Left ventricle myocardium inferior (tissue), 1 donor: Measurements from ENCODE around the gene KCND3. TPM values are rescaled to one million over a fixed set of nuclear protein-coding genes. Genes with fewer than 3 reads are reported as not detected.
A peak's percentile ranks its signal among the peaks of the same experiment; 100 is the strongest.

Source experiments
- DNase-seq: peaks from one replicate; pipeline ENCODE4 v3.0.0-alpha.2; 2020
- H3K27ac ChIP-seq: fragments of 200-600 bp; replicated peaks from 2 replicates; pipeline ENCODE4 v1.8.0; 2021
- H3K27me3 ChIP-seq: fragments of 200-600 bp; 2 replicates; pipeline ENCODE4 v1.8.0; 2021; ENCODE audit warnings: low read depth
- H3K36me3 ChIP-seq: fragments of 200-600 bp; 2 replicates; pipeline ENCODE4 v1.8.0; 2021
- H3K4me1 ChIP-seq: fragments of 200-600 bp; 2 replicates; pipeline ENCODE4 v1.8.0; 2021
- H3K4me3 ChIP-seq: fragments of 200-600 bp; 2 replicates; pipeline ENCODE4 v1.8.0; 2021; ENCODE audit warnings: mild to moderate bottlenecking, moderate library complexity
- H3K9me3 ChIP-seq: fragments of 200-600 bp; replicated peaks from 2 replicates; pipeline ENCODE4 v1.8.0; 2021
- intact Hi-C: fragments of 100-400 bp; cut with micrococcal nuclease; formaldehyde crosslinking; loops from one replicate; pipeline ENCODE4 v1.11.0; 2022
- total RNA-seq: library from RNA; stranded (reverse); fragmentation: NEBNext Ultra II Directional; extraction: Animal tissue kit (Norgen Biotek cat#: 25700); gene quantifications from one replicate; pipeline ENCODE4 v1.2.1, GENCODE V29; 2021
- TF ChIP-seq, protein P1 (sequence below): fragments of 200-600 bp; IDR thresholded peaks from 2 replicates; pipeline ENCODE4 v1.8.0; 2021; ENCODE audit warnings: antibody characterized with exemption, mild to moderate bottlenecking, borderline replicate concordance
- donor health status: DM: no; HTN: yes; CAD: no; lungs with severe emphysema.

KCND3 gene
- total RNA-seq, 1 donor from 2014 or later = 19.2 TPM

DNA sequence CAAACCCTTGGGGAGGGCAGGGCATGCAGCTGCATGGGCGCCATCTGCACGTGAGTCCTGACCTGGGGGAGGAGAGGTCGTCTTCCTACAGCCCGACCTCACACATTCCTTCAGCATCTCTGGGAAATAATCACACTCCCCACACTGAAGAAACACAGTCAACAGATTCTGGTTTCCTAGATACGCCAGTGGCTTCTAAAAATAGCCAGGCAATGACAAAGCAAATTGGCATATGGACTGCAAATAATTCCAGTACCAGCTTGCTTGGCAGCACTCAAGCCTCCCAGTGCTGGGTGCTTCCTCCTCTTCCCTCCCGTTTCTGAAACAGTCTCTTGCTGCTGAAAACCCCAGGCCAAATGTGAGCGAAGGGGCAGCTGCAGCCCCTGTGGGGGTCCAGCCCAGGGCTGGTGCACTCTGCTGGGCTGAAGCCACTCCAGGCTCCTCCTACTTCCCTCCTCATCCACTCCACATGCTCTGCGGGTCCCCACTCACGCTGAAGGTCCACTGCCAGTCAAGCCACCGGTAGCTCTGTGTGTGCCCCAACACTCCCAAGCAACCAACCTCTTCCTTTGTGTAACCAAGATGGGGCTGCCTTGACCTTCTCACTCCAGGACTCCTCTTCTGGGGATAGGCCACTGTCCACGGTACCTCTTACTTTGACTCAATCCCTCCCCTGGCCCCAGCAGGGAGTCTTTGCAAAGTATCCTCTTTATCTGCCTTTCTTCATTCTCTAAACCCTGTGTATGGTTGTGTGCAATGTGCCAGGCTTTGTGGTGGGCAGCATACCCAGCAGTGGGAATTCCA lies 69.0 kb downstream of the KCND3 start:
- Histone ChIP-seq H3K9me3 (no peaks in the 10 kb centered on the region), H3K27ac (peak overlapping the region; percentile 92), H3K4me1 (peaks cover 58% of the 10 kb centered on the region), H3K27me3 (no peaks in the 10 kb centered on the region), H3K4me3 (peak overlapping the region; percentile 36), H3K36me3 (no peaks in the 10 kb centered on the region)
- intact Hi-C loops = no loop called here
- DNase-seq = peak; percentile 38
- TF ChIP-seq, protein P1, sequence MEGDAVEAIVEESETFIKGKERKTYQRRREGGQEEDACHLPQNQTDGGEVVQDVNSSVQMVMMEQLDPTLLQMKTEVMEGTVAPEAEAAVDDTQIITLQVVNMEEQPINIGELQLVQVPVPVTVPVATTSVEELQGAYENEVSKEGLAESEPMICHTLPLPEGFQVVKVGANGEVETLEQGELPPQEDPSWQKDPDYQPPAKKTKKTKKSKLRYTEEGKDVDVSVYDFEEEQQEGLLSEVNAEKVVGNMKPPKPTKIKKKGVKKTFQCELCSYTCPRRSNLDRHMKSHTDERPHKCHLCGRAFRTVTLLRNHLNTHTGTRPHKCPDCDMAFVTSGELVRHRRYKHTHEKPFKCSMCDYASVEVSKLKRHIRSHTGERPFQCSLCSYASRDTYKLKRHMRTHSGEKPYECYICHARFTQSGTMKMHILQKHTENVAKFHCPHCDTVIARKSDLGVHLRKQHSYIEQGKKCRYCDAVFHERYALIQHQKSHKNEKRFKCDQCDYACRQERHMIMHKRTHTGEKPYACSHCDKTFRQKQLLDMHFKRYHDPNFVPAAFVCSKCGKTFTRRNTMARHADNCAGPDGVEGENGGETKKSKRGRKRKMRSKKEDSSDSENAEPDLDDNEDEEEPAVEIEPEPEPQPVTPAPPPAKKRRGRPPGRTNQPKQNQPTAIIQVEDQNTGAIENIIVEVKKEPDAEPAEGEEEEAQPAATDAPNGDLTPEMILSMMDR = no peak

DNA sequence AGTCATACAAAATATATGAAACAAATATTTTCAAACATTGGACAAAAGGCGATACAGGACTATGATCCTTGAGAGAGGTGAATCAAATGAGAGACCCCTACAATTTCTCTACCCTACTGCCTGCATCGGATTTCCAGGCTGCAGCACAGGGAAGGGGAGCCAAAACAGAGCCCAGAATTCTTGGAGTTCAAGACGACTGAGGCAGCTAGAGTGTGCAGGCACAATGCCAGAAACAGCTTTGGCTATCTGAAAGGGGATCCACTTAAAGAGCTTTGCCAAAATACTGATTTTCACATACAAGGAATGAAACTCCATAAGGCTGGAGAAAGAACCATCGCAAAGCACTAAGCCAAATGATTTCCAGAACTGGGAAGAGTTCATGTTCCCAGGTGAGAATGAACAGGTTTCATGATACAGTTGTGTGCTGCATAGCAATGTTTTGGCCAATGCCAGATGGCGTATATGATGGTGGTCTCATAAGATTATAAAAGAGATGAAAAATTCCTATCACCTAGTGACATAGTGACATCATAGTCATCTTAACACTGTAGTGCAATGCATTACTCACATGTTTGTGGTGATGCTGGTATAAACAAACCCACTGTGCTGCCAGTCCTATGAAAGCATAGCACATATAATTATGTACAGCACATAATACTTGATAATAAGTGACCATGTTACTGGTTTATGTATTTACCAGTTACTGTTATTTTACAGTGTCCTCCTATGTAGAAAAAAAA lies 77.5 kb downstream of the KCND3 start:
- intact Hi-C loops = no loop called here
- H3K4me3 ChIP-seq = no peak overlapping the region
- H3K4me1 ChIP-seq = peaks cover 45% of the 10 kb centered on the region
- no peak for DNase-seq
- TF ChIP-seq, protein P1 = no peak
- H3K9me3 ChIP-seq = no peaks in the 10 kb centered on the region
- H3K27ac ChIP-seq = no peak overlapping the region
- no peaks in the 10 kb centered on the region for H3K36me3 ChIP-seq
- H3K27me3 ChIP-seq = no peaks in the 10 kb centered on the region

DNA sequence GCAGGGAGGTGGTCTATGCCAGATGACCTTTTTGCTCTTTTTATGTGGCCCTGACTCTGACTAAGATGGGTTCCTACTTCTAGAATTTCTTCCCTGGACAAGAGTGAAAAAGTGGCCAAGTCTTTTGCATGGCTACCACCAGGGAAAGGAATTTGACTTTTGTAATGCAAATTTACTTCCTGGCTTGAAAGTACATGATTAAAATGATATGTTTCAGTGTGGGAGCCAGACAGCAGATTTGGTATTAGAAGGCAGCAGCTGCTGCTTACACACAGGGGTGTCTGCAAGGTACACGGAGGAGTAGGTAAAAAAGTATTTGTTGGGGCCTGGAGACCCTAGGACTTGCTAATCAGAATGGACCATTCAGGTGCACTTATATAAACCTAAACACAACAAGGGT lies 78.4 kb downstream of the KCND3 start:
- Histone ChIP-seq H3K4me3 (no peak overlapping the region), H3K36me3 (no peaks in the 10 kb centered on the region), H3K27ac (no peak overlapping the region), H3K9me3 (no peaks in the 10 kb centered on the region), H3K27me3 (no peaks in the 10 kb centered on the region), H3K4me1 (peaks cover 50% of the 10 kb centered on the region)
- intact Hi-C loops = no loop called here
- DNase-seq = no peak
- TF ChIP-seq, protein P1 = no peak

DNA sequence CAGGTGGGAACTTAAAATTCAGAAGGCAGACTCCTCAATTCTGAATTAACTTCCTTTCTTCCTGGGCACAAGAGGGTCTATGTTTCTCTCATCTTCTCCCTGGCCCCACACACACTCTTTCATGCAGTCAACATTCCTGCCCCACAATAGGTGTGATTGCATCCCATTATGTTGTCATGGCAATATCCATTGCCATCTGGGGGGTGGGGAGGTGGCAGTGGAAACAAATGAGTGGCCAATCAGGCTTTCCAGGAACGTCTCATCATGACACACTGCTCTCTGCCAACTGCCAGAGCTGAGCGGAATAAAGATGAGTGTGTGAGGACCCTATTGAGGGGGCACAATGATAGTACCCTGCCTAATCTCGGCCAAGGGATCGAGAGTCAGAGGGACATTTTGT lies 80.4 kb downstream of the KCND3 start:
- no peaks in the 10 kb centered on the region for H3K36me3 ChIP-seq
- no peak overlapping the region for H3K4me3 ChIP-seq
- intact Hi-C loops = no loop called here
- H3K27me3 ChIP-seq = no peaks in the 10 kb centered on the region
- H3K4me1 ChIP-seq = peaks cover 67% of the 10 kb centered on the region
- DNase-seq = no peak
- H3K27ac ChIP-seq = no peak overlapping the region
- no peaks in the 10 kb centered on the region for H3K9me3 ChIP-seq
- TF ChIP-seq, protein P1 = no peak

DNA sequence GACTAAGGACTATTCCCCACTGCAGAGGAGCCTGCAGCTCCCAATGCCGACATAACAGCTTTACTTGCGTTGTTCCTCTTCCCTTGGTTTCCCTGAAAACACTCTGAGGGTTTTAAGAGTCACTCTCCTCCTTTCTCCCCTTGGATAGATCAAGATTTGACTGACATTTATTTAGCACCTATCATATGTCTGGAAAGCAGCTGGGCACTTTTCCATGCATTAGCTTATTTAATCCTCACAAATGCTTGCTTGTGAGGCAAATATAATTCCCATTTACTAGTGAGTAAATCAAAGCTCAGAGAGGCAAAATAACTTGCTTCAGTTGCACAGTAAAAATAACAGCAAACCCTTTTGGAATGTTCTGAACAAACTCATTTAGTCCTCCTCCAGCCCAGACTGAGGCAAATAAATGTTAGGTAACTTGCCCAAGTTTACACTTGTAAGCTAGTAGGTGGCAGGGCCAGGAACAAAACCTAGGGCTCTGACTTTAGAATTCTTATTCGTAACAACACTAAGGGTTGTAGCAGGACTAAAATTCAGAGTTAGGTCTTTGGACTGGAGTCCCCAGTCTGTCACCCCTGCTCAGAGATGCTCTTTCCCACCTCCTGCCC lies 81.4 kb downstream of the KCND3 start:
- Histone ChIP-seq H3K27me3 (no peaks in the 10 kb centered on the region), H3K9me3 (no peaks in the 10 kb centered on the region), H3K4me3 (no peak overlapping the region), H3K36me3 (no peaks in the 10 kb centered on the region), H3K4me1 (peaks cover 76% of the 10 kb centered on the region), H3K27ac (no peak overlapping the region)
- no peak for DNase-seq
- TF ChIP-seq, protein P1 = no peak
- intact Hi-C loops = no loop called here
